Measurements from ENCODE around the gene GALR3.

Gene GALR3

GRCh38 chr22:37803195-37803638, 20.0 kb upstream of the GALR3 start:
- in situ Hi-C loops (cut with HindIII; ENCODE audit: low sequenced_read_pairs): no loop called here

GRCh38 chr22:37803639-37804351, 19.4 kb upstream of the GALR3 start:
- in situ Hi-C loops (cut with HindIII; ENCODE audit: low sequenced_read_pairs): no loop called here

DNA sequence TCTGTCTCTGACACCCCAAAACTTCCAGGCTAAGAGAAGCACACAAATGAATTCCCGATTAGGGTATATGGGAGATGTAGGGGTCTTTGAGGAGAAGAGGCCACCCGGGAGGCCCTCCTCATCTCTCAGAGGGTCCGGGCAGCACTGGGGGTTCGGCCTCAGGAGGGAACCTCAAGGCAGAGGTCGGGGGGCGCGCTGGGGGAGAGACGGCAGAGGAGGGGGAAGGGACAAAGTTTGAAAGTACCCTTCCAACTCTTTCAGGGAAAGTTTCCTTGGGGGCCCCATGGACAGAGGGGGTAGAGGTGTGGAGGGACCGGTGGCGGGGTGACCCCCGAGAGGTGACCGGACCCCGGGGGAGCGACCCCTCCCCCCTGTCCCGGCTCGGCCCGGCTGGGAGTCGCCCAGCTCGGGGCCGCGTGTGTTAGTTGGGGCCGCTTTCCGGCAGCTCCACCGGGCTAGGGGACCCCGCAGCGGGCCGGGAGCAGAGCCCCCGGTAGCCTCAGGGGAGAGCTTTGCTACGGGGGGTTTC, 18.8 kb upstream of the GALR3 start:
- in situ Hi-C loops (cut with HindIII; ENCODE audit: low sequenced_read_pairs): no loop called here

- in situ Hi-C loops (cut with HindIII; ENCODE audit: low sequenced_read_pairs): no loop called here
These were observed 18.0 kb upstream of the GALR3 start for GRCh38 chr22:37804881-37805809.

- in situ Hi-C loops (cut with HindIII; ENCODE audit: low sequenced_read_pairs): no loop called here
These were observed 17.3 kb upstream of the GALR3 start for GRCh38 chr22:37805810-37806277.

DNA sequence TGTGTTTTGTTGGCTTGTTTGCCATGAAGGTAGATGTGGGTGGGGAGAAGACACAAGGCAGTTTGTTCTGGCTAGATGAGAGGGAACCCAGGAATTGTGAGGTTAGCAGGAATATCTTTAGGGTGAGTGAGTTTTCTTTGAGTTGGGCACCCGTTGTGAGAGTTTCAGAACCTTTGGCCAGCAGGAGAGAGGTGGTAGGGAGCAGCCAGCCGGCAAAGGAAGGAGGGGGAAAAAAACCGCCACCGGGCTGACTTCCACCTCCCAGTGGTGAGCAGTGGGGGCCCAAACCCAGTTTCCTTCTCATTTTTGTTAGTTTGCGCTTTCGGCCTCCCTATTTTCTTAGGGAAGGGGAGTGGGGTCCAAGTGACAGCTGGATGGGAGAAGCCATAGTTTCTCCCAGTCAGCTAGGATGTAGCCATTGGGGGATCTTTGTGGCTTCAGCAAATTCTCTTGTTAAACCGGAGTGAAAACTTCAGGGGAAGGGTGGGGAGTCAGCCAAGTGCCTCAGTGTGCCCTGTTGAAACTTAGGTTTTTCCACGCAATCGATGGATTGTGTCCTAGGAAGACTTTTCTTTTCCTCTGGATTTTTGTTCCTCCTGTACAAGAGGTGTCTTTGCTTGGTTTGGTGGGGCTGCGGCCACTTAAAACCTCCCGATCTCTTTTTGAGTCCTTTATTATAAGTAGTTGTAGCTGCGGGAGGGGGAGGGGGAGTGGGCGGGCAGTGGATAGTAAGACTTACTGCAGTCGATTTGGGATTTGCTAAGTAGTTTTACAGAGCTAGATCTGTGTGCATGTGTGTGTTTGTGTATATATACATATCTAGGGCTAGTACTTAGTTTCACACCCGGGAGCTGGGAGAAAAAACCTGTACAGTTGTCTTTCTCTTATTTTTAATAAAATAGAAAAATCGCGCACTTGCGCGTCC, 16.5 kb upstream of the GALR3 start:
- in situ Hi-C loops (cut with HindIII; ENCODE audit: low sequenced_read_pairs): no loop called here

- in situ Hi-C loops (cut with HindIII; ENCODE audit: low sequenced_read_pairs): no loop called here
These were observed 15.5 kb upstream of the GALR3 start, which contains the start of gene GCAT for GRCh38 chr22:37807410-37808293. Gene GCAT, plus strand, starts transcription at chr22:37807934. Its CDS starts 34 bp downstream, at chr22:37807968.

DNA sequence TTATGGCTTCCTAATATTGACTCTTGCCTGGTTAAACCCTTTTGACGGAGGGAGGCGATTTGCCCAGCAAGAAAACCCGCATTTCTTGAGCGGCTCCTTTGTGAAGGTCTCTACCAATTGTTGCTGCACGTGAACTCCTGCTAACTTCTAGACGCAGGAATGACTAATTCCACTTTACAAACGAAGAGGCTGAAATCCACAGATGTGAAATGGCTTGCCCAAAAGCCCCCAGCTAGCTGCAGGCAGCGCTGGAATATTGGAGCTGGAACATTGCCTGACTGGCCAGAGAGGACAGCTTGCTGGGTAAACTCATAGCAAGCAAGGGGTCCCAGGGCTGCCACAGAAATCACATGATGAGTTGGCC, 14.9 kb upstream of the GALR3 start:
- in situ Hi-C loops (cut with HindIII; ENCODE audit: low sequenced_read_pairs): no loop called here

DNA sequence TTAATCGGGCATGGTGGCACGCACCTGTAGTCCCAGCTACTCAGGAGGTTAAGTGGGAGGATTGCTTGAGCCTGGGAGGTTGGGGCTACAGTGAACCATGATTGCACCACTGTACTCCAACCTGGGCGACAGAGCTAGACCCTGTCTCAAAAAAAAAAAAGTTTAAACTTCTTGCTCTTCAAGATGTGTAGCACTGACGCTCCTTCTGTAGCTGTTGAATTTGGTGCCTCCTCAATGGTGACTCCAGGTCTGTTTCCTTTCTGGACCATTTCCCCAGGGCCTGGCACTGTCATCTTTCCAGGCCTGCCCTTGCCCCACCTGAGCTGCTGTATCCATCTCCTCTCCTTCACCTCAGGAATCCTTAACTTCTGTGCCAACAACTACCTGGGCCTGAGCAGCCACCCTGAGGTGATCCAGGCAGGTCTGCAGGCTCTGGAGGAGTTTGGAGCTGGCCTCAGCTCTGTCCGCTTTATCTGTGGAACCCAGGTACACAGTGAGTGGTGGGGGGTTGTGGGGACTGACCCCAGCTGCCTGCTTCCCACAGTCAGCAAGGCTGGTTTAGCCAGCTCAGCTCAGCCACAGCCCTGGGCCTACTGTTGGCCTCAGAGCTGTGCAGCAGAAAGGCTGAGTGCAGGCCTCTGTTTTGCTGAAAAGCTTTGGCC, 13.4 kb upstream of the GALR3 start:
- in situ Hi-C loops (cut with HindIII; ENCODE audit: low sequenced_read_pairs): loop anchor here (10.0 kb wide), 1 partner anchor 185 kb away; no protein-coding TSS in a partner anchor

DNA sequence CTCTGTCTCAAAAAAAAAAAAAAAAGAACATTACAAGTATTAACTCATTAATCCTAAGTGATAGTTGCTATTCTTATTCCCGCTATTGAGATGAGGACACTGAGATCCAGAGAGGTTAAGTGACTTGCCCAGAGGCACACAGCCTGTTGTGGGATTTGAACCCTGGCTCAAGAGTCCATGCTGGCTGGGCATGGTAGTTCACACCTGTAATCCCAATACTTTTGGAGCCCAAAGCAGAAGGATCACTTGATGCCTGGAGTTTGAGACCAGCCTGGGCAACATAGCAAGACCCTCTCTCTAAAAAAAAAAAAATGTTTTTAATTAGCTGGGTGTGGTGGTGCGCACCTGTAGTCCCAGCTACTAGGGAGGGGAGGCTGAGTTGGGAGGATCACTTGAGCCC, 11.3 kb upstream of the GALR3 start:
- in situ Hi-C loops (cut with HindIII; ENCODE audit: low sequenced_read_pairs): loop anchor here (10.0 kb wide), 1 partner anchor 187 kb away; no protein-coding TSS in a partner anchor

DNA sequence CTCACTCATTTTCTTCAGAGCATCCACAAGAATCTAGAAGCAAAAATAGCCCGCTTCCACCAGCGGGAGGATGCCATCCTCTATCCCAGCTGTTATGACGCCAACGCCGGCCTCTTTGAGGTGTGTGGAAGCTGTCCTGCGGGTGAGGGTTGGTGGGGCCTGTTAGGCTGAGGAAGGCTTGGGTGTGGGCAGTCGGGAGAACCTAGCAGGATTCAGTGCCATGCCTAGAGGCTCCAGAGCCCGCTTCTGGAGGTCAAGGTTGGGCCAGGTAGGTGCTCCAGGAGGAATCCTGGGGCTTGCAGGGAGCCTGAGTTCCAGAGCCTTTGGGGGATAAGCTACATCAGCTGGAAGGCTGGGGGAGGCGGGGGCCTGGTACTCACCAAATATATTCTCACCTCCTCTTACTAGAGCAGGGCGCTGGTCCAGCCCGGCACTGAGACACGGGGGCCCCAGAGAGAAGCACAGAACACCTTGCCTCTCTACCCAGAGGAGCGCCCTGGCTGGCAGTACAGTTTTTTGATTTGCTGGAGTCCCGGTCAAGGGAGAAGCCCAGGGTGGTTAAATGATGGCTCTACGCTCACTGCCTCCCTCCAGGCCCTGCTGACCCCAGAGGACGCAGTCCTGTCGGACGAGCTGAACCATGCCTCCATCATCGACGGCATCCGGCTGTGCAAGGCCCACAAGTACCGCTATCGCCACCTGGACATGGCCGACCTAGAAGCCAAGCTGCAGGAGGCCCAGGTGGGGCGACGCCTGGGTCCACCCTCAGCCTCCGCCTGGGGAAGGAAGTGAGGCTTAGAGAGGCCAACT, 10.1 kb upstream of the GALR3 start:
- in situ Hi-C loops (cut with HindIII; ENCODE audit: low sequenced_read_pairs): loop anchor here (10.0 kb wide), 1 partner anchor 188 kb away; no protein-coding TSS in a partner anchor

DNA sequence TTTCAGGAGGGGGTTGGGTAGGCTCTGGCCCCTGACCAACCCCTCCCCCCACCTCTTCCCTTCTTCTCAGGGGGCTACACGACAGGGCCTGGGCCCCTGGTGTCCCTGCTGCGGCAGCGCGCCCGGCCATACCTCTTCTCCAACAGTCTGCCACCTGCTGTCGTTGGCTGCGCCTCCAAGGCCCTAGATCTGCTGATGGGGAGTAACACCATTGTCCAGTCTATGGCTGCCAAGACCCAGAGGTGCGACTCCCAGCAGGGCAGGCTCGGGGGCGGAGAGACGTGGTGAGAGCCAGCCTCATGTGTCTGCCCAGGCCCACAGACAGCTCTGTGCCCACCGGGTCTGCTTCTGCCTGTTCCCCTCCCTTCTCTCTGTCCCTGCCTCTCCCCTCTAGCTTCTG, 7.6 kb upstream of the GALR3 start:
- in situ Hi-C loops (cut with HindIII; ENCODE audit: low sequenced_read_pairs): loop anchor here (5.0 to 10.0 kb wide), 3 partner anchors 47 to 191 kb away; no protein-coding TSS in a partner anchor

DNA sequence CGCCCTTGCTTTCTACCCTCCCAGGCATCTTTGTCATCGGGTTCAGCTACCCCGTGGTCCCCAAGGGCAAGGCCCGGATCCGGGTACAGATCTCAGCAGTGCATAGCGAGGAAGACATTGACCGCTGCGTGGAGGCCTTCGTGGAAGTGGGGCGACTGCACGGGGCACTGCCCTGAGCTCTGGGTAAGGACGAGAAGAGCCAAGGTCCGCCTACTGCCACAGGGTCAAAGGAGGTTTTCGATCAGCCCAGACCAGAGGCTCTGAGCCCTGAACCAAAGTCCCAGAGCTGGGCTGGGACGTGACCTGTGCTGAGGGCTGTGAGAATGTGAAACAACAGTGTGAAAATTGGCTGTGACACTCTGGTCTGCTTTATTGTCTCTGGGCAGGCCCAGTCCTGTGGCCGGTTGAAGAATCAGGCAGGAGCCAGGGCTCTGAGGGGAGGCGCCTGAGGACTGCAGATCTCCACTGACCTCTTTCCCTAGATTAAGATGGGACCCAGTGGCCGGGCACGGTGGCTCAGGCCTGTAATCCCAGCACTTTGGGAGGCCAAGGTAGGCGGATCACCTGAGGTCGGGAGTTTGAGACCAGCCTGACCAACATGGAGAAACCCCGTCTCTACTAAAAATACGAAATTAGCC, 6.5 kb upstream of the GALR3 start:
- in situ Hi-C loops (cut with HindIII; ENCODE audit: low sequenced_read_pairs): loop anchor here (5.0 to 10.0 kb wide), 3 partner anchors 46 to 192 kb away; no protein-coding TSS in a partner anchor

DNA sequence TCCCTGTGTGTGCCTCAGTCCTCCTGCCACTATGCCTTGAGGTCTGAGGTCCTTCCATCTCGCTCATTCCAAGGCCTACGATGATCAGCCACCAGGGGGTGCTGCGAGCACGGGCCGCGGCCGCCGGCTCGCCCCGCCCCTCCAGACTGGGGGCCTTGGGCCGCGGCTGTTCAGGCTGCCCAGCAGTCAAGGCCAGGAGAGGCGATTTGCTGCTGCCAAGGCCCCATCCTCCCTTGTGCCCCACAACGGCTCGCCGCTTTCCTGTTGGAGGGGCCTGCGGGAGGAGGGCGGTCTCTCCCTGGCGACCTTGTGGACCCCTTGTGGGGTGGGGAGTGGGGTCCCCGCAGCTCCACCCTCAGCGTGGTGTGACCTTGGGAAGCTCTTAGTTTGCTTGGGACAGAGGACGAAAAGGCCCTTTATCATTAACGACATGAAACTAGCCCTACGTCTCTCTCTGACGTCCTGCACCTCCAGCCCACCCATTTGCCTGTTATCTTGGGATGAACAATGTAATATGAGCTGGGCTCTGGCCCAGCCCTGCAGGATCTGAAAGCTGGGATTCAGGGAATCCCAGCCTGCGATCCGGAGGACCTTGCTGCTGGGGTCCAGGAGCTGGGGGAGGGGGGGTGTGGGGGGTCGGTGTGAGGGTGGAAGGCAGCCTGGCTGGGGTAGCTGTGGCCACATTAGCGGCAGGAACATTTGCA, 5.3 kb upstream of the GALR3 start:
- in situ Hi-C loops (cut with HindIII; ENCODE audit: low sequenced_read_pairs): loop anchor here (5.0 to 10.0 kb wide), 3 partner anchors 44 to 193 kb away; no protein-coding TSS in a partner anchor

- in situ Hi-C loops (cut with HindIII; ENCODE audit: low sequenced_read_pairs): loop anchor here (5.0 to 10.0 kb wide), 3 partner anchors 44 to 194 kb away; no protein-coding TSS in a partner anchor
These were observed 4.6 kb upstream of the GALR3 start for GRCh38 chr22:37818409-37819104.

DNA sequence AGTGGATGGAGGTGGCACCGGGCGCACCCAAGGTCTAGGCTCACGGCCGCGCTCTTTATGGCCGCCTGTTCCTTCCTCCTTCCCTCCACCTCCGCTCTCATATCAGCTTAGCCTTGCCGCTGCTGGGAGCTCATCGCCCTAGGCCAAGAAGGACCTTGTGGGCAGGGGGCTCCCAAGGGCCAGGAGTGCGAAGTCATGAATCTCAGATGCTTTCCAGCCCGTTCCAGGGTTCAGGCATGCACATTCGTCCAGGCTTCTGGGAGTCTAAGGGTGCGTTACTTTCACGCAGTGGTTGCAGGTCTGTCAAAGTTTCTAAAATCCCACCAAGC, 4.1 kb upstream of the GALR3 start:
- in situ Hi-C loops (cut with HindIII; ENCODE audit: low sequenced_read_pairs): loop anchor here (5.0 to 10.0 kb wide), 3 partner anchors 43 to 194 kb away; no protein-coding TSS in a partner anchor
